ENCODE measurements around the gene EPM2AIP1. TPM values are rescaled to one million over a fixed set of nuclear protein-coding genes. Genes with fewer than 3 reads are reported as not detected.

Gene EPM2AIP1
- total RNA-seq, 1 experiment from 2014 or later = 7.3 TPM

DNA sequence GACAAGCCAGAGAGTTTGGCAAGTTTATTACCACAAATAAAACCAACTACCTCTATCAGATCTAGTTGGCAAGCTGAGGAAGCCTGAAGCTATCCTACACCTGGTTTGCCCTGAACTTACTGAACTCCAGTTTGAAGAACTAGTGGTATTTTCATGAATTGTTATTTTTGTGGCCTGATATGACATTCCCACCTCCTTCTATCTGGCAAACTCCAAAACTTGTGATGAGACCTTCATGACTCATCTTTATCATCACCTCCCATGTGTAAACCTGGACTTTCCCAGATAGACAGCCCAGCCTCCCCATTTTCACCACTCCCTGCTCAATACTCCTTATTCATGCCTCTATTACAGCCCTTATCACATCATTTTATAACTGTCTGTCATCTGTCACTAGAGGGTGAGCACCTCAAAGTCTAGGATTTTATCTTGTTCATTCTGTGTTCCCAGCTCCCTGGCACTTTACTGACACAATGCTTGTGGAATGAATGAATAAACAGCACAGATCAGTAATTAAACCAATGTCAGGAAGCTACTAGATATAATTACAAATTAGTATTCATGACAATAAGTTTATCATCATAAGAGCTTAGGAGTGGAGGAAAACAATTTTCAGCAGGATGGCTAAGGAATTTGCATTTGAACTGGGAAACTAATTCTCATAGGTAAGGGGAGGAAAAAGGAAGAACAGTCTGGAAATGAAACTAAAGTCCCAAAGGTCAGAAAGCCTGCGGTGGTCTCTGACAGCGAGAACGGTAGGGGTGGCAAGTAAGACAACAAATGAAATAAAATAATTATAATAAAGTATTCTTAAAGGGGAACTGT lies 34.9 kb downstream of the EPM2AIP1 start:
- Histone ChIP-seq H3K27me3 (ENCODE audit: control insufficient read depth, insufficient read depth, low read length) (no peaks in the 10 kb centered on the region), H3K9me3 (ENCODE audit: control insufficient read depth, insufficient read depth, low read depth, low read length) (no peaks in the 10 kb centered on the region), H3K36me3 (ENCODE audit: control insufficient read depth, insufficient read depth, low read length) (no peaks in the 10 kb centered on the region), H3K4me1 (ENCODE audit: control insufficient read depth, insufficient read depth, low read length) (no peaks in the 10 kb centered on the region), H3K27ac (ENCODE audit: low read length) (no peak overlapping the region), H3K4me3 (ENCODE audit: low read depth in 2 of 2, low read length in 2 of 2) (no peak overlapping the region)
- no TSS peak for BruUV-seq (replicated peaks)
- in situ Hi-C loops (cut with HindIII; ENCODE audit: low pct_unique_long_range_greater_than_20kb, low sequenced_read_pairs) (no loop called here), intact Hi-C loops (cut with micrococcal nuclease; ENCODE audit: unreplicated experiment) (loop anchor here (1.0 to 5.0 kb wide), 3 partner anchors 56 to 231 kb away; no protein-coding TSS in a partner anchor)
- POLR2A ChIA-PET = no interaction called here
- no peak; the same call in 1 of the 2 replicates for ATAC-seq
- no peak for TF ChIP-seq SIN3A (IDR thresholded peaks at IDR 0.05; ENCODE audit: borderline replicate concordance, insufficient read depth, low read depth, low read length)
- CTCF ChIA-PET = interaction anchor here (0.6 to 1.8 kb wide), 5 partner anchors 12 to 107 kb away, joined by 3 to 8 read pairs (median 5); no protein-coding TSS in a partner anchor
- DNase-seq (ENCODE audit: low read depth, low spot score) = no peak

DNA sequence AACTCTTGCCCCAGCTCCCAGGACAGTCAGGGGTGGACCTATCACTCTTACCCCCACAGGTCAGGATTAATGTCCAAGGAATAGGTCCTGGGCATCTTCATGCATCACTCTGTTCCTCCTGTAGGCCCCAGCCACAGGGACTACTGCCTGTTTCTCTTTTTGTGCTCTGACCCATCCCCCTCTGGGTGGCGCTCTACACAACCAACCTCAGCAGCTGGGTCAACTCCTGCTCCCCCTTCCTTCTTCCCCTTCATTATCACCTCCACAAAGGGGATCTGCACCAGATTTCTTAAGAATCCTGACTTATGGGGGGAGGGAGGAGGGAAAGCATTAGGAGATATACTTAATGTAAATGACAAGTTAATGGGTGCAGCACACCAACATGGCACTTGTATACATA lies 35.9 kb downstream of the EPM2AIP1 start:
- Histone ChIP-seq H3K36me3 (ENCODE audit: control insufficient read depth, insufficient read depth, low read length) (no peaks in the 10 kb centered on the region), H3K4me1 (ENCODE audit: control insufficient read depth, insufficient read depth, low read length) (no peaks in the 10 kb centered on the region), H3K27ac (ENCODE audit: low read length) (no peak overlapping the region), H3K9me3 (ENCODE audit: control insufficient read depth, insufficient read depth, low read depth, low read length) (no peaks in the 10 kb centered on the region), H3K27me3 (ENCODE audit: control insufficient read depth, insufficient read depth, low read length) (no peaks in the 10 kb centered on the region), H3K4me3 (ENCODE audit: low read depth in 2 of 2, low read length in 2 of 2) (no peak overlapping the region)
- intact Hi-C loops (cut with micrococcal nuclease; ENCODE audit: unreplicated experiment) (loop anchor here (5.0 kb wide), 2 partner anchors 55 to 230 kb away; no protein-coding TSS in a partner anchor), in situ Hi-C loops (cut with HindIII; ENCODE audit: low pct_unique_long_range_greater_than_20kb, low sequenced_read_pairs) (no loop called here)
- BruUV-seq (replicated peaks) = no TSS peak
- TF ChIP-seq, protein P1, sequence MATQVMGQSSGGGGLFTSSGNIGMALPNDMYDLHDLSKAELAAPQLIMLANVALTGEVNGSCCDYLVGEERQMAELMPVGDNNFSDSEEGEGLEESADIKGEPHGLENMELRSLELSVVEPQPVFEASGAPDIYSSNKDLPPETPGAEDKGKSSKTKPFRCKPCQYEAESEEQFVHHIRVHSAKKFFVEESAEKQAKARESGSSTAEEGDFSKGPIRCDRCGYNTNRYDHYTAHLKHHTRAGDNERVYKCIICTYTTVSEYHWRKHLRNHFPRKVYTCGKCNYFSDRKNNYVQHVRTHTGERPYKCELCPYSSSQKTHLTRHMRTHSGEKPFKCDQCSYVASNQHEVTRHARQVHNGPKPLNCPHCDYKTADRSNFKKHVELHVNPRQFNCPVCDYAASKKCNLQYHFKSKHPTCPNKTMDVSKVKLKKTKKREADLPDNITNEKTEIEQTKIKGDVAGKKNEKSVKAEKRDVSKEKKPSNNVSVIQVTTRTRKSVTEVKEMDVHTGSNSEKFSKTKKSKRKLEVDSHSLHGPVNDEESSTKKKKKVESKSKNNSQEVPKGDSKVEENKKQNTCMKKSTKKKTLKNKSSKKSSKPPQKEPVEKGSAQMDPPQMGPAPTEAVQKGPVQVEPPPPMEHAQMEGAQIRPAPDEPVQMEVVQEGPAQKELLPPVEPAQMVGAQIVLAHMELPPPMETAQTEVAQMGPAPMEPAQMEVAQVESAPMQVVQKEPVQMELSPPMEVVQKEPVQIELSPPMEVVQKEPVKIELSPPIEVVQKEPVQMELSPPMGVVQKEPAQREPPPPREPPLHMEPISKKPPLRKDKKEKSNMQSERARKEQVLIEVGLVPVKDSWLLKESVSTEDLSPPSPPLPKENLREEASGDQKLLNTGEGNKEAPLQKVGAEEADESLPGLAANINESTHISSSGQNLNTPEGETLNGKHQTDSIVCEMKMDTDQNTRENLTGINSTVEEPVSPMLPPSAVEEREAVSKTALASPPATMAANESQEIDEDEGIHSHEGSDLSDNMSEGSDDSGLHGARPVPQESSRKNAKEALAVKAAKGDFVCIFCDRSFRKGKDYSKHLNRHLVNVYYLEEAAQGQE (IDR thresholded peaks at IDR 0.05; ENCODE audit: insufficient read depth in 1 of 2, low read depth in 2 of 2, low read length in 1 of 2) = no peak
- TF ChIP-seq, protein P2, sequence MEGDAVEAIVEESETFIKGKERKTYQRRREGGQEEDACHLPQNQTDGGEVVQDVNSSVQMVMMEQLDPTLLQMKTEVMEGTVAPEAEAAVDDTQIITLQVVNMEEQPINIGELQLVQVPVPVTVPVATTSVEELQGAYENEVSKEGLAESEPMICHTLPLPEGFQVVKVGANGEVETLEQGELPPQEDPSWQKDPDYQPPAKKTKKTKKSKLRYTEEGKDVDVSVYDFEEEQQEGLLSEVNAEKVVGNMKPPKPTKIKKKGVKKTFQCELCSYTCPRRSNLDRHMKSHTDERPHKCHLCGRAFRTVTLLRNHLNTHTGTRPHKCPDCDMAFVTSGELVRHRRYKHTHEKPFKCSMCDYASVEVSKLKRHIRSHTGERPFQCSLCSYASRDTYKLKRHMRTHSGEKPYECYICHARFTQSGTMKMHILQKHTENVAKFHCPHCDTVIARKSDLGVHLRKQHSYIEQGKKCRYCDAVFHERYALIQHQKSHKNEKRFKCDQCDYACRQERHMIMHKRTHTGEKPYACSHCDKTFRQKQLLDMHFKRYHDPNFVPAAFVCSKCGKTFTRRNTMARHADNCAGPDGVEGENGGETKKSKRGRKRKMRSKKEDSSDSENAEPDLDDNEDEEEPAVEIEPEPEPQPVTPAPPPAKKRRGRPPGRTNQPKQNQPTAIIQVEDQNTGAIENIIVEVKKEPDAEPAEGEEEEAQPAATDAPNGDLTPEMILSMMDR (IDR thresholded peaks at IDR 0.05) = peak; percentile 28; the same call in 1 of the 2 replicates
- POLR2A ChIA-PET = no interaction called here
- DNase-seq (ENCODE audit: low read depth, low spot score) (no peak), ATAC-seq (no peak)
- CTCF ChIA-PET = interaction anchor here (0.6 kb wide), 1 partner anchor 13 kb away, joined by 6 read pairs; no protein-coding TSS in a partner anchor

DNA sequence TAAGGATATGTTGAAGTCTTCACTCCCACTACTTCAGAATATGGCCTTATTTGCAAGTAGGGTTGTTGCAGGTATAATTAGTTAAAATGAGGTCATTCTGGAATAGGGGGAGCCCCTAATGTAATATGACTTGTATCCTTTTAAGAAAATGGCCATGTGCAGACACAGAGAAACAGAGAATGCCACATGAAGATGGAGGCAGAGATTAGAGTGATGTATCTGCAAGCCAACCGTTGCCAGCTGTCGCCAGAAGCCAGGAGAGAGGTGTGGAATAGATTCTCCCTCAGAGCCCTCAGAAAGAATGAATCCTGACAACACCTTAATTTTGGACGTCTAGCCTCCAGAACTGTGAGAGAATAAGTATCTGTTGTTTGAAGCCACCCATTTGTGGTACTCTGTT lies 36.8 kb downstream of the EPM2AIP1 start:
- no peaks in the 10 kb centered on the region for H3K4me1 ChIP-seq (ENCODE audit: control insufficient read depth, insufficient read depth, low read length)
- ATAC-seq = no peak
- no peaks in the 10 kb centered on the region for H3K36me3 ChIP-seq (ENCODE audit: control insufficient read depth, insufficient read depth, low read length)
- in situ Hi-C loops (cut with HindIII; ENCODE audit: low pct_unique_long_range_greater_than_20kb, low sequenced_read_pairs) (no loop called here), intact Hi-C loops (cut with micrococcal nuclease; ENCODE audit: unreplicated experiment) (loop anchor here (5.0 kb wide), 2 partner anchors 54 to 229 kb away; no protein-coding TSS in a partner anchor)
- no peaks in the 10 kb centered on the region for H3K27me3 ChIP-seq (ENCODE audit: control insufficient read depth, insufficient read depth, low read length)
- ChIA-PET CTCF (interaction anchor here (0.7 kb wide), 1 partner anchor 51 kb away, joined by 8 read pairs; no protein-coding TSS in a partner anchor), POLR2A (no interaction called here)
- no peaks in the 10 kb centered on the region for H3K9me3 ChIP-seq (ENCODE audit: control insufficient read depth, insufficient read depth, low read depth, low read length)
- no TSS peak for BruUV-seq (replicated peaks)
- TF ChIP-seq, protein P1 (IDR thresholded peaks at IDR 0.05; ENCODE audit: insufficient read depth in 1 of 2, low read depth in 2 of 2, low read length in 1 of 2) = no peak
- TF ChIP-seq TCF7L2 (IDR thresholded peaks at IDR 0.05; ENCODE audit: low read depth, low read length) = no peak
- TF ChIP-seq, protein P2 (IDR thresholded peaks at IDR 0.05) = no peak
- TF ChIP-seq POLR2AphosphoS5 (IDR thresholded peaks at IDR 0.05; ENCODE audit: low read depth, low read length) = no peak
- no peak for TF ChIP-seq SIN3A (IDR thresholded peaks at IDR 0.05; ENCODE audit: borderline replicate concordance, insufficient read depth, low read depth, low read length)
- H3K27ac ChIP-seq (ENCODE audit: low read length) = no peak overlapping the region
- no peak for DNase-seq (ENCODE audit: low read depth, low spot score)
- no peak overlapping the region for H3K4me3 ChIP-seq (ENCODE audit: low read depth in 2 of 2, low read length in 2 of 2)

Data from Panc1 (cell line).